GM23338 (cell line): ENCODE measurements around the gene ROS1. TPM values are rescaled to one million over a fixed set of nuclear protein-coding genes. Genes with fewer than 3 reads are reported as not detected.
A peak's percentile ranks its signal among the peaks of the same experiment; 100 is the strongest.

Source experiments
- ATAC-seq: fragments of 200-7000 bp; cut with Tn5 transposase; 3 replicates; pipeline ENCODE4 v1.9.1; 2020
- DNase-seq: peaks from one replicate; pipeline ENCODE4 v3.0.0-alpha.2; 2015; ENCODE audit warnings: low spot score
- H2AFZ ChIP-seq: fragments of 200-600 bp; sonication (generic); 2 replicates; pipeline ENCODE4 v1.8.0; 2016; ENCODE audit warnings: antibody characterized with exemption, mild to moderate bottlenecking, moderate library complexity
- H3F3A ChIP-seq: fragments of 200-600 bp; sonication (generic); replicated peaks from 2 replicates; pipeline ENCODE4 v1.8.0; 2017; ENCODE audit warnings: antibody characterized with exemption, mixed run types, low read depth
- H3K27ac ChIP-seq: fragments of 200-600 bp; sonication (generic); 2 replicates; pipeline ENCODE4 v1.6.1; 2016; ENCODE audit warnings: low read depth
- H3K27me3 ChIP-seq: fragments of 200-600 bp; sonication (generic); 2 replicates; pipeline ENCODE4 v1.8.0; 2016; ENCODE audit warnings: mild to moderate bottlenecking, mixed run types, moderate library complexity; ENCODE audit not compliant: insufficient read depth
- H3K36me3 ChIP-seq: fragments of 200-600 bp; sonication (generic); 2 replicates; pipeline ENCODE4 v1.8.0; 2016; ENCODE audit warnings: mild to moderate bottlenecking; ENCODE audit not compliant: insufficient read depth
- H3K4me1 ChIP-seq: fragments of 200-600 bp; sonication (generic); 2 replicates; pipeline ENCODE4 v1.8.0; 2016; ENCODE audit warnings: mild to moderate bottlenecking, moderate library complexity; ENCODE audit not compliant: insufficient read depth
- H3K4me2 ChIP-seq: fragments of 200-600 bp; sonication (generic); 2 replicates; pipeline ENCODE4 v1.7.1; 2017; ENCODE audit warnings: mixed run types
- H3K4me3 ChIP-seq: fragments of 200-600 bp; sonication (generic); 2 replicates; pipeline ENCODE4 v1.6.1; 2016; ENCODE audit warnings: mixed run types
- H3K79me2 ChIP-seq: fragments of 200-600 bp; sonication (generic); replicated peaks from 2 replicates; pipeline ENCODE4 v1.8.0; 2017; ENCODE audit warnings: mild to moderate bottlenecking; ENCODE audit not compliant: insufficient read depth
- H3K9me2 ChIP-seq: fragments of 200-600 bp; sonication (generic); 2 replicates; pipeline ENCODE4 v1.8.0; 2017; ENCODE audit not compliant: insufficient read depth
- H4K20me1 ChIP-seq: fragments of 200-600 bp; sonication (generic); replicated peaks from 2 replicates; pipeline ENCODE4 v1.8.0; 2017; ENCODE audit warnings: mild to moderate bottlenecking; ENCODE audit not compliant: insufficient read depth
- H3K27ac Mint-ChIP-seq: 2 replicates; pipeline ENCODE4 v1.8.0; 2020; ENCODE audit warnings: inconsistent platforms, mild to moderate bottlenecking, moderate library complexity, mixed read lengths
- H3K27me3 Mint-ChIP-seq: 3 replicates; pipeline ENCODE4 v1.8.0; 2022; ENCODE audit warnings: low read depth, mild to moderate bottlenecking, moderate library complexity, mixed read lengths, inconsistent platforms; ENCODE audit not compliant: insufficient read depth, poor library complexity
- H3K36me3 Mint-ChIP-seq: 3 replicates; pipeline ENCODE4 v1.8.0; 2021; ENCODE audit warnings: low read depth, mild to moderate bottlenecking, inconsistent platforms, moderate library complexity, mixed read lengths
- H3K4me1 Mint-ChIP-seq: 3 replicates; pipeline ENCODE4 v1.8.0; 2020; ENCODE audit warnings: mild to moderate bottlenecking, inconsistent platforms, mixed read lengths
- H3K4me3 Mint-ChIP-seq: 3 replicates; pipeline ENCODE4 v1.8.0; 2021; ENCODE audit warnings: moderate library complexity, mild to moderate bottlenecking, inconsistent platforms, mixed read lengths
- H3K9me3 Mint-ChIP-seq: 3 replicates; pipeline ENCODE4 v1.8.0; 2020; ENCODE audit warnings: moderate library complexity, mild to moderate bottlenecking, inconsistent platforms, mixed read lengths
- CREB1 ChIP-seq: fragments of 250-450 bp; sonication (Bioruptor Pico); IDR thresholded peaks from 2 replicates; pipeline ENCODE4 v1.5.0; 2020; ENCODE audit warnings: low read depth, mild to moderate bottlenecking, moderate library complexity
- EZH2 ChIP-seq: fragments of 200-600 bp; sonication (generic); IDR thresholded peaks from one replicate; pipeline ENCODE4 v1.8.0; 2017; ENCODE audit warnings: antibody characterized with exemption, mild to moderate bottlenecking, low read depth; ENCODE audit not compliant: unreplicated experiment
- EZH2phosphoT487 ChIP-seq: fragments of 200-600 bp; sonication (generic); IDR thresholded peaks from one replicate; pipeline ENCODE4 v1.8.1; 2018; ENCODE audit warnings: antibody characterized with exemption; ENCODE audit not compliant: unreplicated experiment
- JUNB ChIP-seq: IDR thresholded peaks from one replicate; pipeline ENCODE4 v1.6.1; 2016; ENCODE audit warnings: antibody characterized with exemption; ENCODE audit not compliant: unreplicated experiment
- POLR2AphosphoS5 ChIP-seq: IDR thresholded peaks from 2 replicates; pipeline ENCODE4 v1.6.1; 2016; ENCODE audit warnings: antibody characterized with exemption, low read depth
- REST ChIP-seq: IDR thresholded peaks from one replicate; pipeline ENCODE4 v1.6.1; 2018; ENCODE audit warnings: antibody characterized with exemption; ENCODE audit not compliant: unreplicated experiment
- polyA plus RNA-seq: library from polyadenylated mRNA; unstranded; fragments of >200 nt; fragmentation: Nextera tagmentation; extraction: Ambion mirVana; gene quantifications from 2 replicates; pipeline ENCODE4 v1.2.1, GENCODE V29; 2016
- total RNA-seq: library from RNA; depleted of rRNA; stranded (reverse); fragments of >200 nt; shearing (Covaris generic); gene quantifications from 2 replicates; pipeline ENCODE4 v1.2.3, GENCODE V29; 2014
- TF ChIP-seq, protein P1 (sequence below): fragments of 250-450 bp; sonication (Bioruptor Pico); IDR thresholded peaks from 2 replicates; pipeline ENCODE4 v1.5.0; 2020; ENCODE audit warnings: mild to moderate bottlenecking, moderate library complexity

The ROS1 gene
- total and polyA plus RNA-seq, 2 experiments from 2014 or later = not detected

GRCh38 chr6:117272032-117272866 is 153.5 kb downstream of the ROS1 start:
- H3K4me1 ChIP-seq = peaks cover 38% of the 10 kb centered on the region
- no peaks in the 10 kb centered on the region for H3K79me2 ChIP-seq
- H3K27ac ChIP-seq = no peak overlapping the region
- no peaks in the 10 kb centered on the region for H3K9me2 ChIP-seq
- peak overlapping the region; percentile 44; the same call in 1 of the 2 replicates for H2AFZ ChIP-seq
- 0 out of 3 replicates have a peak, but pooled peaks cover 2% of the 10 kb centered on the region for H3K9me3 Mint-ChIP-seq
- peak overlapping the region; percentile 88 for H3K4me2 ChIP-seq
- H3K4me3 ChIP-seq = peak overlapping the region; percentile 48
- peak overlapping the region; percentile 18; the same call in 1 of the 3 replicates for H3K4me3 Mint-ChIP-seq
- H3K27me3 Mint-ChIP-seq = peaks cover 63% of the 10 kb centered on the region
- peaks cover 31% of the 10 kb centered on the region for H3K4me1 Mint-ChIP-seq
- H3F3A ChIP-seq = peaks cover 7% of the 10 kb centered on the region; the same call in 1 of the 2 replicates
- H3K27ac Mint-ChIP-seq = no peak overlapping the region
- TF ChIP-seq EZH2phosphoT487 = no peak
- TF ChIP-seq EZH2 = peak; percentile 78
- TF ChIP-seq CREB1 (CRISPR knock-in tag) = no peak
- no peak for TF ChIP-seq REST
- TF ChIP-seq POLR2AphosphoS5 = no peak
- no peak for TF ChIP-seq JUNB
- TF ChIP-seq, protein P1, sequence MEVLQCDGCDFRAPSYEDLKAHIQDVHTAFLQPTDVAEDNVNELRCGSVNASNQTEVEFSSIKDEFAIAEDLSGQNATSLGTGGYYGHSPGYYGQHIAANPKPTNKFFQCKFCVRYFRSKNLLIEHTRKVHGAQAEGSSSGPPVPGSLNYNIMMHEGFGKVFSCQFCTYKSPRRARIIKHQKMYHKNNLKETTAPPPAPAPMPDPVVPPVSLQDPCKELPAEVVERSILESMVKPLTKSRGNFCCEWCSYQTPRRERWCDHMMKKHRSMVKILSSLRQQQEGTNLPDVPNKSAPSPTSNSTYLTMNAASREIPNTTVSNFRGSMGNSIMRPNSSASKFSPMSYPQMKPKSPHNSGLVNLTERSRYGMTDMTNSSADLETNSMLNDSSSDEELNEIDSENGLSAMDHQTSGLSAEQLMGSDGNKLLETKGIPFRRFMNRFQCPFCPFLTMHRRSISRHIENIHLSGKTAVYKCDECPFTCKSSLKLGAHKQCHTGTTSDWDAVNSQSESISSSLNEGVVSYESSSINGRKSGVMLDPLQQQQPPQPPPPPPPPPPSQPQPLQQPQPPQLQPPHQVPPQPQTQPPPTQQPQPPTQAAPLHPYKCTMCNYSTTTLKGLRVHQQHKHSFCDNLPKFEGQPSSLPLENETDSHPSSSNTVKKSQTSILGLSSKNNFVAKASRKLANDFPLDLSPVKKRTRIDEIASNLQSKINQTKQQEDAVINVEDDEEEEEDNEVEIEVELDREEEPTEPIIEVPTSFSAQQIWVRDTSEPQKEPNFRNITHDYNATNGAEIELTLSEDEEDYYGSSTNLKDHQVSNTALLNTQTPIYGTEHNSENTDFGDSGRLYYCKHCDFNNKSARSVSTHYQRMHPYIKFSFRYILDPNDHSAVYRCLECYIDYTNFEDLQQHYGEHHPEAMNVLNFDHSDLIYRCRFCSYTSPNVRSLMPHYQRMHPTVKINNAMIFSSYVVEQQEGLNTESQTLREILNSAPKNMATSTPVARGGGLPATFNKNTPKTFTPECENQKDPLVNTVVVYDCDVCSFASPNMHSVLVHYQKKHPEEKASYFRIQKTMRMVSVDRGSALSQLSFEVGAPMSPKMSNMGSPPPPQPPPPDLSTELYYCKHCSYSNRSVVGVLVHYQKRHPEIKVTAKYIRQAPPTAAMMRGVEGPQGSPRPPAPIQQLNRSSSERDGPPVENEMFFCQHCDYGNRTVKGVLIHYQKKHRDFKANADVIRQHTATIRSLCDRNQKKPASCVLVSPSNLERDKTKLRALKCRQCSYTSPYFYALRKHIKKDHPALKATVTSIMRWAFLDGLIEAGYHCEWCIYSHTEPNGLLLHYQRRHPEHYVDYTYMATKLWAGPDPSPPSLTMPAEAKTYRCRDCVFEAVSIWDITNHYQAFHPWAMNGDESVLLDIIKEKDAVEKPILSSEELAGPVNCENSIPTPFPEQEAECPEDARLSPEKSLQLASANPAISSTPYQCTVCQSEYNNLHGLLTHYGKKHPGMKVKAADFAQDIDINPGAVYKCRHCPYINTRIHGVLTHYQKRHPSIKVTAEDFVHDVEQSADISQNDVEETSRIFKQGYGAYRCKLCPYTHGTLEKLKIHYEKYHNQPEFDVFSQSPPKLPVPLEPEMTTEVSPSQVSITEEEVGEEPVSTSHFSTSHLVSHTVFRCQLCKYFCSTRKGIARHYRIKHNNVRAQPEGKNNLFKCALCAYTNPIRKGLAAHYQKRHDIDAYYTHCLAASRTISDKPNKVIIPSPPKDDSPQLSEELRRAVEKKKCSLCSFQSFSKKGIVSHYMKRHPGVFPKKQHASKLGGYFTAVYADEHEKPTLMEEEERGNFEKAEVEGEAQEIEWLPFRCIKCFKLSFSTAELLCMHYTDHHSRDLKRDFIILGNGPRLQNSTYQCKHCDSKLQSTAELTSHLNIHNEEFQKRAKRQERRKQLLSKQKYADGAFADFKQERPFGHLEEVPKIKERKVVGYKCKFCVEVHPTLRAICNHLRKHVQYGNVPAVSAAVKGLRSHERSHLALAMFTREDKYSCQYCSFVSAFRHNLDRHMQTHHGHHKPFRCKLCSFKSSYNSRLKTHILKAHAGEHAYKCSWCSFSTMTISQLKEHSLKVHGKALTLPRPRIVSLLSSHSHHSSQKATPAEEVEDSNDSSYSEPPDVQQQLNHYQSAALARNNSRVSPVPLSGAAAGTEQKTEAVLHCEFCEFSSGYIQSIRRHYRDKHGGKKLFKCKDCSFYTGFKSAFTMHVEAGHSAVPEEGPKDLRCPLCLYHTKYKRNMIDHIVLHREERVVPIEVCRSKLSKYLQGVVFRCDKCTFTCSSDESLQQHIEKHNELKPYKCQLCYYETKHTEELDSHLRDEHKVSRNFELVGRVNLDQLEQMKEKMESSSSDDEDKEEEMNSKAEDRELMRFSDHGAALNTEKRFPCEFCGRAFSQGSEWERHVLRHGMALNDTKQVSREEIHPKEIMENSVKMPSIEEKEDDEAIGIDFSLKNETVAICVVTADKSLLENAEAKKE (CRISPR knock-in tag) = no peak
- H3K36me3 ChIP-seq = no peaks in the 10 kb centered on the region
- H4K20me1 ChIP-seq = peaks cover 12% of the 10 kb centered on the region
- ATAC-seq (no peak; the same call in 2 of the 3 replicates), DNase-seq (peak; percentile 30)
- H3K27me3 ChIP-seq = peaks cover 87% of the 10 kb centered on the region
- no peaks in the 10 kb centered on the region for H3K36me3 Mint-ChIP-seq
